DMS79 (cell line): Measurements from ENCODE around the gene ZG16B.

Experiments used
- DNase-seq: peaks from one replicate; lab custom pipeline; 2025; lab: John Stamatoyannopoulos, UW

The ZG16B gene

GRCh38 chr16:2806286-2806685, 23.8 kb upstream of the ZG16B start:
- no peak for DNase-seq

DNA sequence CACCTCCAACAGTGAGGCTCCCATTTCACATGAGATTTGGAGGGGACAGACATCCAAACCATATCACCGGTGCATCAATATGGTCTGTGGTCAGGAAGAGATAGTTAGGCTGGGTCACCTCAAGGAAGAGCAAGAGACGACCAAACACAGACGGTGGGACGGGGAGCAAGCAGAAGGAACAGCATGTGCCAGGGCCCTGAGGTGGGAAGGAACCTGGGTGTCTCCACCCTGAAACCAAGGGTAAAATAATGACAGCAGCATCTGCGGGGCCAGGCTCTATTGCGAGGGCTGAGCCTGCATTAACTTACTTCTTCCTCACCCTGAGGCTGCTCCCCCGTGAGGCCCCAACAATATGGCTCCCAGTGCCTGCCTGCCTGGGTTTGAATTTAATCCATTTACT, 21.9 kb upstream of the ZG16B start:
- DNase-seq = no peak

DNA sequence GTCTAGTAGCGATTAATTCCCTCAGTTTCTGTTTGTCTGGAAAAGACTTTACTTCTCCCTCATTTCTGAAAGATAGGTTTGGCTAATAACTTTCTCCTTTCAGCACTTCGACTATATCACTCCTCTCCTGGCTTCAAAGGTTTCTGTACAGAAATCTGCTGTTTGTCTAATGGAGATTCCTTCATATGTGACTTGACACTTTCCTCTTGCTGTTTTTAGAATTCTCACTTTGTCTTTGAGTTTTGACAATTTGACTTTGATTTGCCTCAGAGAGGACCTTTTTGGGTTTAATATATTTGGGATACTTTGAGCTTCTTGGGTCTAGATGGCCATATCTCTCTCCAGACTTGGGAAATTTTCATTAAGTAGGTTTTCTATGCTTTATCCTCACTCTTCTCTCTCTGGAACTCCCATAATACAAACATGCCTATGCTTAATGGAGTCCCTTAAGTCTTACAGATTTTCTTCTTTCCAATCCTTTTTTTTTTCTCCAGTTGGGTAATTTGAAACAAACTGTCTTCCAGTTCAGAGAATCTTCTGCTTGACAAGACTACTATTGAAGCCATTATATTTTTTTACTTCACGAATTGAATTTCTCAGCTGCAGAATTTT, 20.8 kb upstream of the ZG16B start:
- DNase-seq = no peak

DNA sequence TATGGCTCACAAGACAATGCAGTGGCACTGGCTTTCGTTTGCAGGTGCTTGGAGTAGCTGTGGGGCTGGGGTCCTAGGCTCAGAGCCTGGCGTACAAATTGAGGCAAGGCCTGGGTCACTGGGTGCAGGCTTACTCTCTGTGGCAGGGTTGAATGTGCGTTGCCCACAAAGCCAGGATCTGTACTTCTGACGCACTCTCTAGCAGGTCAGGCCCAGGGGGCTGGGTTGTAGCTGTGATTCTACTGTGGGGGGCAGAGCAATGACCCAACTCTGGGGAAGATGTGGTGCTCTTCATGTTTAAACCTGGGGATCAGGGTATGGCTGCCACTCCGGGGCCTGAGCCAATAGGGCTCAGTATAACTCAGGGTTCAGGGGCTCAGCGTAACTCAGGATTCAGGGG, 19.5 kb upstream of the ZG16B start:
- DNase-seq = no peak

- no peak for DNase-seq
Measured at GRCh38 chr16:2811703-2812471, 18.2 kb upstream of the ZG16B start.

DNA sequence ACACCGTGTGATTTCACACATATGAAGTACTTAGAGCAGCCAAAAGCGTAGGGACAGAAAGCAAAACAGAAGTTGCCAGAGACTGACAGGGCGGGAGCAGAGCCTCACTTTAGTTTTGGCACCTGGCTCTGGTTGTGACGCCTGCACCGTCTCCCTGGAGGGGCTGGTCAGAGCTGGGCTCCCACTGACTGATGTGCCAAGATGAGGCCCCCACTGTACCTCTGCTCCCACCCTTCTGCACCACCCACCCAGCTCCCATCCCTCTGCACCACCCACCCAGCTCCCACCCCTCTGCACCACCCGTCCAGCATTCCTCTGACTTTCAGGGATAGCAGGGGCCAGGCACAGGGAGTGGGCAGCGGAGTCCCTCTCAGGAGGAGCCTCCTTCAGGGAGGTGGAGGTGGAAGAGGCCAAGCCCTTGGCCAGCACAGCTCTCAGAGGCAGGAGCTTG, 16.3 kb upstream of the ZG16B start:
- DNase-seq = no peak

DNA sequence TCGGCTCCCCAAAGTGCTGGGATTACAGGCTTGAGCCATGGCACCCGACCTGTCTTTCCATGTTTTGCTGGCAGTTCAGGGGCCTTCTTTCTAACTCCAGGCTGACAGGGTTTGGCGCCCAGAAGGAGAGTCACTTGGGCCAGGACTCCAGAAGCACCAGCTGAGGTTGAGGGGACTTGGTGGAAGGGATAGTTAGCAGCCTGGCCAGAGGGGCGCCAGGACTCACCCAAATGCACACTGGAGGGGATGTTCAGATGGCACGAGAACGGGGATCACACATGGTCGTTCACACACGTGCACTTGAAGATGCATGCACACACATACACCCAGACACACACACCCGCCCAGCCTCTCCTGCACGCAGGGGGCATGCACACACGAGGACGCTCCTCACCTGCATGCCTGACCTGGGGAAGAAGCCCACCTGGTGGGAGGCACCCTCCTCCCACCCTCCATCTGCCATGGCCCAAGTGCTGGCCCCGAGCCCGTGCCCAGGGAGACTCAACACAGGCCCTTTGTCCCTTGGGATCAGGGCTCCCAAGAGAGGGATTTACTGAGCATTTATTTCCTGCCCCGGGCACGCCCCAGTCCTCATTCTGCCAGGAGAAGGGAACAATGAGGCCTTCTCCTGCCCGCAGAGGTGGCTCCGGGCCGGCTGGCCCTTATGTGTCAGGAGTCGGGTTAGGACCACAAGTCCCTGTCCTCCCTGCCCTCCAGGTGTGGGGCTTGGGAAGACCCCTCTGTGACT, 15.4 kb upstream of the ZG16B start:
- DNase-seq = no peak

DNA sequence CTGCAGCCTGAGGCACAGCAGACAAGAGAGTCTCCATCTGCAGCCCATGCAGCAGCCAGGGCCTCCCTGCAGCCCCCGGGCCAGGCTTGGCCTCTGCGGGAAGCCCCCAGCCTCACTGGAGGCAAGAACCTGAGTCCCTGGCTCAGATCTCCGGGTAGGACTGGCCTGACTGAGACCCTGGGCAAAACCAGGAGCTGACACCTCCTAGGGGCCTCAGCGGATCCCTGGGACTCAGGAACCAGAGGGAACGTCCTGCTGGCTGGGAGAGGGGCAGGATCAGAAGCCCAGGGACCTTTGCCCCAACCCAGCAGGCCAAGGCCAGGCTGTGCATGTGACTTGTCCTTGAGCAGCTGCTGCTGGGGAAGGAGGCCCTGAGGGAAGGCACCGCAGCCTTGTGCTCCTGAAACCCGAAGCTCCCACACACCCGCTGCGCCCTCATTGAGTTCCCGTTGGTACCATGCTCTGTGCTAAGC, 14.8 kb upstream of the ZG16B start:
- DNase-seq = no peak

DNA sequence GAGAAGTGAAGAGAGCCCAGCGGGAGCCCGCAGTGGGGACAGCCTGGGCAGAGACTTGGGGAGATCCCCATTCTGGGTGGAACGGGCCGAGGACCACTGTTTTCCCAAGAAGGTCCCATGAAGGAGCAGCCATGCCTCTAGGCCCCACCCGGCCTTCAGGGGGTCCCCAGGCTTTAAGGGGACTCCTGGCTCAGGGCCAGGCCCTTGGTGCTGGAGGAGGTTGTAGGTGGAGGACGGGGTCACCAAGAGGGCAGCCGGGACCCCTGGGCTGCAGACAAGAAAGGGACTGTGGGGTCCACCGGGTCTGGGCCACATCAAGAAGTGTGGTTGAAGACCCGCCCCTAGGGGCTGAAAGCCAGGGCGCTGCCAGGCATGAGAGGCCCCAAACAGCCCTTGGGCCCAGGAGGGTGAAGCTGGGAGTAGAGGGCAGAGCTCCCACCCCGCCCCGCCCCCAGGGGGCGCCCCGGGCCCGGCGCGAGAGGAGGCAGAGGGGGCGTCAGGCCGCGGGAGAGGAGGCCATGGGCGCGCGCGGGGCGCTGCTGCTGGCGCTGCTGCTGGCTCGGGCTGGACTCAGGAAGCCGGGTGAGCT, 13.3 kb upstream of the ZG16B start, which contains the start of gene PRSS21:
PRSS21 (plus strand) TSS at position 487 of the 589 bp plus-strand sequence; CDS start at position 519, 32 bp downstream.
- DNase-seq = no peak

DNA sequence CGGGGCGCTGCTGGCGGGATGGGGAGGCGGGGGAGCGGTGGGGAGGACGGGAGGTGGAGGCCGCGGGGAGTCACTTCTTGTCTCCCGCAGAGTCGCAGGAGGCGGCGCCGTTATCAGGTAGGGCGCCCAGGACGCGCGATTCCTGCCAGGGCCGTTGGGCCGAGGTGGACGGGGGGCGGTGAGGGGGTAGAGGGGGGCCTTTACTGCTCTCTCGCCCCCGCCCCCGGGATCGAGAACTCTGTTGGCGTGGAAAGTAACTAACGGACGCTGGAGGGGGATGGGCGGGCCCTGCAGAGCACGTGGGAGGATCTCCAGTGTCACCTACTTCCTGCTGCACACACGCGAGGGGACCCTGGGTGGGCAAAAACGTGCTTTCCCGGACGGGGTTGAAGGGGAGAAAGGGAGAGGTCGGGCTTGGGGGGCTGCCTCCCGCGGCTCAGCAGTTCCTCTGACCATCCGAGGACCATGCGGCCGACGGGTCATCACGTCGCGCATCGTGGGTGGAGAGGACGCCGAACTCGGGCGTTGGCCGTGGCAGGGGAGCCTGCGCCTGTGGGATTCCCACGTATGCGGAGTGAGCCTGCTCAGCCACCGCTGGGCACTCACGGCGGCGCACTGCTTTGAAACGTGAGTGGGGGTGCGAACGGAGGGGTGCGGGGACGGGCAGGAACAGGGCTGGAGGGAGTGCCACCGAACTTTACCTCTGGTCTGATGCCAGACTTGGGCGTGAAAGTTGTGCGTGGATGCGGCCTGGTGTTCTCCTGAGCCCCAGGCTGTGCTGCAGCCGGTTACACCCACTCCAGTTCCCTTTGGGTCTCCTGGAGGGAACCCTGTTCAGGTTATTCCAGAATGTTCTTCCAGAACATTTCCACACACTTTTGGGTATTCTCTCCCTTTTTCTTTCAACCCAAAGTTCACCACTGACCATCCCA, 12.5 kb upstream of the ZG16B start:
- no peak for DNase-seq

- DNase-seq = no peak
Measured at GRCh38 chr16:2818272-2818876, 11.7 kb upstream of the ZG16B start.

GRCh38 chr16:2819179-2819938, 10.7 kb upstream of the ZG16B start:
- no peak for DNase-seq

GRCh38 chr16:2819939-2820835, 9.9 kb upstream of the ZG16B start:
- DNase-seq = no peak

- no peak for DNase-seq
Measured at GRCh38 chr16:2820836-2821486, 9.1 kb upstream of the ZG16B start.

- DNase-seq = no peak
Measured at GRCh38 chr16:2821487-2822157, 8.5 kb upstream of the ZG16B start.

DNA sequence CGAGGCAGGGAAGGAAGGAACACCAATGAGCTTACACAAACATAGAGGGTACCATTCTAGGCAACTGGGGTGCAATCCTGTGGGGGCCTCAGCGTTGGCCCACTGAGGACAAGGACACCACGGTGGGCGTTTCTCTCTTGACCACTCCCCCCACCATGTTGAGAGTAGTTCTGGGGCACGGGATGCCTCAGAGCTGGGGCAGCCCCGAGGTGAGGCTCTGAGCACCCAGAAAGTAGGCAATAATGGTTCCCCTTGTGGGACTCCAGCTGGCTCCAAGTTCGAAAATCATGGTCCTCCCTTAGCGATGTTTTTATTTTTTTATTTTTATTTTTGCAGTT, 8.0 kb upstream of the ZG16B start:
- DNase-seq = no peak

DNA sequence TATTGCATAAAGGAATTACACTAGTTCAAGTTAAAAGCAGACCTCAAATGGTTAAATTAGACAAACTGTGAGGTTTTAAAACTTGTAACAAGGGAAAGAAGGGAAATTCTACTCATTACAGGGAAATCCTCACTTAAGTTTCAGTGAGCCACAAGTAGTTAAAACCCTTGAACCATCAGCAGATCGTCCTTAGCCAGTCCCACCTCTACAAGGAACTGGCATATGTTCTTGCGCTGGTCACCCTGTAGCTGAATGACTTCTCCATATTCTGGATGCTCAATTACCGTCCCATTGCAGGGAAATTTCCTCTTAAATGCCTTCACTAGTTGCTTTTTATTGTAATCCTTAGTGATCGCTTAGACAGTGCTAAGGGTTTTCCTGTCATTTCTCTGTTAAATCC, 7.6 kb upstream of the ZG16B start:
- DNase-seq = no peak

GRCh38 chr16:2824626-2825025, 5.5 kb upstream of the ZG16B start:
- DNase-seq = no peak
